HepG2 (cell line): ENCODE measurements around the gene MAPK8IP1. TPM values are rescaled to one million over a fixed set of nuclear protein-coding genes. Genes with fewer than 3 reads are reported as not detected.

ENCODE experiments used
- CBX5 ChIP-seq: sonication (generic); formaldehyde crosslinking; IDR thresholded peaks from 2 replicates; pipeline ENCODE4 v1.4.0; 2020; ENCODE audit warnings: missing genetic modification reagents, borderline replicate concordance
- ERF ChIP-seq: IDR thresholded peaks from 2 replicates; pipeline ENCODE4 v1.6.1; 2018; ENCODE audit warnings: missing biosample characterization, missing genetic modification reagents
- HNRNPH1 ChIP-seq: fragments of 200-400 bp; formaldehyde crosslinking; optimal IDR thresholded peaks from 2 replicates; pipeline ENCODE3; 2017; ENCODE audit warnings: mild to moderate bottlenecking, low read depth, low read length
- IKZF1 ChIP-seq: fragments of 450-650 bp; IDR thresholded peaks from 2 replicates; pipeline ENCODE4 v1.7.1; 2016
- MAFG ChIP-seq: sonication (generic); formaldehyde crosslinking; IDR thresholded peaks from 2 replicates; pipeline ENCODE4 v1.5.1; 2020; ENCODE audit warnings: mild to moderate bottlenecking, missing genetic modification reagents
- NR1H2 ChIP-seq: sonication (generic); formaldehyde crosslinking; IDR thresholded peaks from 2 replicates; pipeline ENCODE4 v1.8.1; 2022; ENCODE audit warnings: low read depth, missing genetic modification reagents, borderline replicate concordance
- ONECUT2 ChIP-seq: sonication (generic); formaldehyde crosslinking; IDR thresholded peaks from 2 replicates; pipeline ENCODE4 v1.4.0; 2020; ENCODE audit warnings: missing genetic modification reagents
- SETDB1 ChIP-seq: sonication (generic); formaldehyde crosslinking; IDR thresholded peaks from 2 replicates; pipeline ENCODE4 v1.5.1; 2020; ENCODE audit warnings: missing genetic modification reagents, mild to moderate bottlenecking, borderline replicate concordance
- ZBTB8A ChIP-seq: sonication (generic); formaldehyde crosslinking; IDR thresholded peaks from 2 replicates; pipeline ENCODE4 v1.4.0; 2020; ENCODE audit warnings: mild to moderate bottlenecking, low read depth, missing genetic modification reagents, borderline replicate concordance
- ZFP82 ChIP-seq: sonication (generic); formaldehyde crosslinking; IDR thresholded peaks from 2 replicates; pipeline ENCODE4 v1.5.1; 2020; ENCODE audit warnings: mild to moderate bottlenecking, missing genetic modification reagents, borderline replicate concordance
- ZKSCAN5 ChIP-seq: sonication (generic); formaldehyde crosslinking; IDR thresholded peaks from 2 replicates; pipeline ENCODE4 v1.5.1; 2020; ENCODE audit warnings: mild to moderate bottlenecking, missing genetic modification reagents
- ZNF552 ChIP-seq: sonication (generic); formaldehyde crosslinking; IDR thresholded peaks from 2 replicates; pipeline ENCODE4 v1.9.0; 2022; ENCODE audit warnings: missing genetic modification reagents, mild to moderate bottlenecking, borderline replicate concordance
- ZNF570 ChIP-seq: sonication (generic); formaldehyde crosslinking; IDR thresholded peaks from 2 replicates; pipeline ENCODE4 v1.4.0; 2020; ENCODE audit warnings: mild to moderate bottlenecking, missing genetic modification reagents, borderline replicate concordance
- ZNF577 ChIP-seq: sonication (generic); formaldehyde crosslinking; IDR thresholded peaks from 2 replicates; pipeline ENCODE4 v1.4.0; 2020; ENCODE audit warnings: mild to moderate bottlenecking, low read depth, missing genetic modification reagents, borderline replicate concordance
- ZNF780A ChIP-seq: sonication (generic); formaldehyde crosslinking; IDR thresholded peaks from 2 replicates; pipeline ENCODE4 v1.8.0; 2022; ENCODE audit warnings: mild to moderate bottlenecking, missing genetic modification reagents, moderate library complexity
- polyA plus RNA-seq, 8 experiments: library from polyadenylated mRNA; depleted of rRNA in 3 of 8; stranded (reverse) in 7 of 8; unstranded in 1 of 8; fragments of >200 nt; fragmentation: Illumina TruSeq in 4 of 8; extraction: Trizol in 4 of 8; gene quantifications; 2 replicates each; pipeline versions ENCODE4 v1.2.1 to v1.2.3, GENCODE V29; 2011 to 2016; ENCODE audit warnings: low read depth in 4 of 8, missing spikeins in 1 of 8, mixed read lengths in 1 of 8; ENCODE audit not compliant: insufficient read depth in 1 of 8
- total RNA-seq, 5 experiments: library from RNA; depleted of rRNA; stranded (reverse); fragments of >200 nt; fragmentation: Illumina TruSeq; extraction: Trizol; gene quantifications; 2 replicates each; pipeline ENCODE4 v1.2.3, GENCODE V29; 2016; ENCODE audit warnings: low read depth in 1 of 5
- TF ChIP-seq, protein P1 (sequence below): IDR thresholded peaks from 2 replicates; pipeline ENCODE4 v1.6.1; 2012; ENCODE audit warnings: low read length, improper control_type of control experiment
- TF ChIP-seq, protein P2 (sequence below): sonication (generic); formaldehyde crosslinking; IDR thresholded peaks from 2 replicates; pipeline ENCODE4 v1.4.0; 2020; ENCODE audit warnings: missing genetic modification reagents; ENCODE audit errors: not compliant biosample characterization
- TF ChIP-seq, protein P3 (sequence below): IDR thresholded peaks from 2 replicates; pipeline ENCODE4 v1.6.1; 2016; ENCODE audit warnings: low read depth, control low read depth
- TF ChIP-seq, protein P4 (sequence below): sonication (generic); formaldehyde crosslinking; IDR thresholded peaks from 2 replicates; pipeline ENCODE4 v1.4.0; 2020; ENCODE audit warnings: mild to moderate bottlenecking, missing genetic modification reagents, borderline replicate concordance
- TF ChIP-seq, protein P5 (sequence below): sonication (generic); formaldehyde crosslinking; IDR thresholded peaks from 2 replicates; pipeline ENCODE4 v1.5.0; 2020; ENCODE audit warnings: missing genetic modification reagents

Gene MAPK8IP1
- total and polyA plus RNA-seq, 2 of the 13 experiments (the other 11 are each of a cell fraction or from before 2014, with no cell fraction given): 2.2 to 4.2 TPM

DNA sequence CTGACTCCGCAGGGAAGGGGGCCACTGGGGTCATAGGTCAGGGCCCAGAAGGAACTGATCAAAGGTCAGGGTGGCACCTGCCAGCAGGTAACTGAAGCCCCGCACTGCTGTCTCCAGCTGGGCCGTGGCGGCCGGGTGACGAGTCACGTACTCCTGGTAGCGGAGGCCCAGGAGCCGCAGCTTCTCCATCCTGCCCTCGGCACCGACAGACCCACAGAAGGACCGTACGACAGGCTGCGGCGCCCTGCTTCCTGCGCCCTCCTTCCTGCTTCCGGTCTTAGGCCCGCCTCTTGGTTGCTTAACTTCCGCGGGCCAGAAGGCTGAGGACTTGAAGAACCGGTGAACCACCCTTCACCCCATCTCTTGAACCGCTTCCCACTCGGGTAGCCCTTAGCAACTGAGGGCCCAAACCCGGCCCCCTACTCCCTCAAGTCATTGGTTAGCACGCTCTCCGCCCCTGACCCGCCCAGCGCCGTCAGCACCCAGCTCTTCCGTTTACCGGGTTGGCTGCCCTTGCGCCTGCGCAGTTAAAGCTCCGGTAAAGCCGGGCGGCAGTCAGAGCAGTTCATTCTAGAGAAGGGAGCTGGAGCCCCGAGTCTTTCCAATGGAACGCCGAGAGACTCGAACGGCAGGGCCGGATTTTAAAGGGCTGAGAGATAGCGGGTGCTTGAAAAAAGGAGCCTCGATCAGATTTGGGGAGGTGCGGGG is 32.3 kb downstream of the MAPK8IP1 start, which contains the start of gene PEX16 (continued):
- TF ChIP-seq, protein P1, sequence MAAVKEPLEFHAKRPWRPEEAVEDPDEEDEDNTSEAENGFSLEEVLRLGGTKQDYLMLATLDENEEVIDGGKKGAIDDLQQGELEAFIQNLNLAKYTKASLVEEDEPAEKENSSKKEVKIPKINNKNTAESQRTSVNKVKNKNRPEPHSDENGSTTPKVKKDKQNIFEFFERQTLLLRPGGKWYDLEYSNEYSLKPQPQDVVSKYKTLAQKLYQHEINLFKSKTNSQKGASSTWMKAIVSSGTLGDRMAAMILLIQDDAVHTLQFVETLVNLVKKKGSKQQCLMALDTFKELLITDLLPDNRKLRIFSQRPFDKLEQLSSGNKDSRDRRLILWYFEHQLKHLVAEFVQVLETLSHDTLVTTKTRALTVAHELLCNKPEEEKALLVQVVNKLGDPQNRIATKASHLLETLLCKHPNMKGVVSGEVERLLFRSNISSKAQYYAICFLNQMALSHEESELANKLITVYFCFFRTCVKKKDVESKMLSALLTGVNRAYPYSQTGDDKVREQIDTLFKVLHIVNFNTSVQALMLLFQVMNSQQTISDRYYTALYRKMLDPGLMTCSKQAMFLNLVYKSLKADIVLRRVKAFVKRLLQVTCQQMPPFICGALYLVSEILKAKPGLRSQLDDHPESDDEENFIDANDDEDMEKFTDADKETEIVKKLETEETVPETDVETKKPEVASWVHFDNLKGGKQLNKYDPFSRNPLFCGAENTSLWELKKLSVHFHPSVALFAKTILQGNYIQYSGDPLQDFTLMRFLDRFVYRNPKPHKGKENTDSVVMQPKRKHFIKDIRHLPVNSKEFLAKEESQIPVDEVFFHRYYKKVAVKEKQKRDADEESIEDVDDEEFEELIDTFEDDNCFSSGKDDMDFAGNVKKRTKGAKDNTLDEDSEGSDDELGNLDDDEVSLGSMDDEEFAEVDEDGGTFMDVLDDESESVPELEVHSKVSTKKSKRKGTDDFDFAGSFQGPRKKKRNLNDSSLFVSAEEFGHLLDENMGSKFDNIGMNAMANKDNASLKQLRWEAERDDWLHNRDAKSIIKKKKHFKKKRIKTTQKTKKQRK: no peak
- TF ChIP-seq CBX5 (no peak), HNRNPH1 (no peak), NR1H2 (no peak), ZFP82 (CRISPR knock-in tag) (no peak), IKZF1 (no peak), SETDB1 (no peak), ZNF552 (CRISPR knock-in tag) (no peak), ZNF780A (CRISPR knock-in tag) (no peak), ZBTB8A (peak; percentile 64; the same call in 1 of the 2 replicates), ZKSCAN5 (CRISPR knock-in tag) (no peak), ZNF570 (CRISPR knock-in tag) (no peak), ZNF577 (CRISPR knock-in tag) (no peak), MAFG (CRISPR knock-in tag) (no peak), ONECUT2 (no peak), ERF (CRISPR knock-in tag) (no peak)
- TF ChIP-seq, protein P2, sequence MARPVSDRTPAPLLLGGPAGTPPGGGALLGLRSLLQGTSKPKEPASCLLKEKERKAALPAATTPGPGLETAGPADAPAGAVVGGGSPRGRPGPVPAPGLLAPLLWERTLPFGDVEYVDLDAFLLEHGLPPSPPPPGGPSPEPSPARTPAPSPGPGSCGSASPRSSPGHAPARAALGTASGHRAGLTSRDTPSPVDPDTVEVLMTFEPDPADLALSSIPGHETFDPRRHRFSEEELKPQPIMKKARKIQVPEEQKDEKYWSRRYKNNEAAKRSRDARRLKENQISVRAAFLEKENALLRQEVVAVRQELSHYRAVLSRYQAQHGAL (CRISPR knock-in tag): no peak
- TF ChIP-seq, protein P3, sequence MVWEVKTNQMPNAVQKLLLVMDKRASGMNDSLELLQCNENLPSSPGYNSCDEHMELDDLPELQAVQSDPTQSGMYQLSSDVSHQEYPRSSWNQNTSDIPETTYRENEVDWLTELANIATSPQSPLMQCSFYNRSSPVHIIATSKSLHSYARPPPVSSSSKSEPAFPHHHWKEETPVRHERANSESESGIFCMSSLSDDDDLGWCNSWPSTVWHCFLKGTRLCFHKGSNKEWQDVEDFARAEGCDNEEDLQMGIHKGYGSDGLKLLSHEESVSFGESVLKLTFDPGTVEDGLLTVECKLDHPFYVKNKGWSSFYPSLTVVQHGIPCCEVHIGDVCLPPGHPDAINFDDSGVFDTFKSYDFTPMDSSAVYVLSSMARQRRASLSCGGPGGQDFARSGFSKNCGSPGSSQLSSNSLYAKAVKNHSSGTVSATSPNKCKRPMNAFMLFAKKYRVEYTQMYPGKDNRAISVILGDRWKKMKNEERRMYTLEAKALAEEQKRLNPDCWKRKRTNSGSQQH (CRISPR knock-in tag): no peak
- TF ChIP-seq, protein P4, sequence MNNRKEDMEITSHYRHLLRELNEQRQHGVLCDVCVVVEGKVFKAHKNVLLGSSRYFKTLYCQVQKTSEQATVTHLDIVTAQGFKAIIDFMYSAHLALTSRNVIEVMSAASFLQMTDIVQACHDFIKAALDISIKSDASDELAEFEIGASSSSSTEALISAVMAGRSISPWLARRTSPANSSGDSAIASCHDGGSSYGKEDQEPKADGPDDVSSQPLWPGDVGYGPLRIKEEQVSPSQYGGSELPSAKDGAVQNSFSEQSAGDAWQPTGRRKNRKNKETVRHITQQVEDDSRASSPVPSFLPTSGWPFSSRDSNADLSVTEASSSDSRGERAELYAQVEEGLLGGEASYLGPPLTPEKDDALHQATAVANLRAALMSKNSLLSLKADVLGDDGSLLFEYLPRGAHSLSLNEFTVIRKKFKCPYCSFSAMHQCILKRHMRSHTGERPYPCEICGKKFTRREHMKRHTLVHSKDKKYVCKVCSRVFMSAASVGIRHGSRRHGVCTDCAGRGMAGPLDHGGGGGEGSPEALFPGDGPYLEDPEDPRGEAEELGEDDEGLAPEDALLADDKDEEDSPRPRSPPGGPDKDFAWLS (CRISPR knock-in tag): peak; percentile 67; the same call in 1 of the 2 replicates
- TF ChIP-seq, protein P5, sequence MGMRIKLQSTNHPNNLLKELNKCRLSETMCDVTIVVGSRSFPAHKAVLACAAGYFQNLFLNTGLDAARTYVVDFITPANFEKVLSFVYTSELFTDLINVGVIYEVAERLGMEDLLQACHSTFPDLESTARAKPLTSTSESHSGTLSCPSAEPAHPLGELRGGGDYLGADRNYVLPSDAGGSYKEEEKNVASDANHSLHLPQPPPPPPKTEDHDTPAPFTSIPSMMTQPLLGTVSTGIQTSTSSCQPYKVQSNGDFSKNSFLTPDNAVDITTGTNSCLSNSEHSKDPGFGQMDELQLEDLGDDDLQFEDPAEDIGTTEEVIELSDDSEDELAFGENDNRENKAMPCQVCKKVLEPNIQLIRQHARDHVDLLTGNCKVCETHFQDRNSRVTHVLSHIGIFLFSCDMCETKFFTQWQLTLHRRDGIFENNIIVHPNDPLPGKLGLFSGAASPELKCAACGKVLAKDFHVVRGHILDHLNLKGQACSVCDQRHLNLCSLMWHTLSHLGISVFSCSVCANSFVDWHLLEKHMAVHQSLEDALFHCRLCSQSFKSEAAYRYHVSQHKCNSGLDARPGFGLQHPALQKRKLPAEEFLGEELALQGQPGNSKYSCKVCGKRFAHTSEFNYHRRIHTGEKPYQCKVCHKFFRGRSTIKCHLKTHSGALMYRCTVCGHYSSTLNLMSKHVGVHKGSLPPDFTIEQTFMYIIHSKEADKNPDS (CRISPR knock-in tag): no peak
